ENCODE data around the gene OR2M3. TPM values are rescaled to one million over a fixed set of nuclear protein-coding genes. Genes with fewer than 3 reads are reported as not detected.

OR2M3 gene, protein sequence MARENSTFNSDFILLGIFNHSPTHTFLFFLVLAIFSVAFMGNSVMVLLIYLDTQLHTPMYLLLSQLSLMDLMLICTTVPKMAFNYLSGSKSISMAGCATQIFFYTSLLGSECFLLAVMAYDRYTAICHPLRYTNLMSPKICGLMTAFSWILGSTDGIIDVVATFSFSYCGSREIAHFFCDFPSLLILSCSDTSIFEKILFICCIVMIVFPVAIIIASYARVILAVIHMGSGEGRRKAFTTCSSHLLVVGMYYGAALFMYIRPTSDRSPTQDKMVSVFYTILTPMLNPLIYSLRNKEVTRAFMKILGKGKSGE
- not detected in 2 replicates for total RNA-seq

DNA sequence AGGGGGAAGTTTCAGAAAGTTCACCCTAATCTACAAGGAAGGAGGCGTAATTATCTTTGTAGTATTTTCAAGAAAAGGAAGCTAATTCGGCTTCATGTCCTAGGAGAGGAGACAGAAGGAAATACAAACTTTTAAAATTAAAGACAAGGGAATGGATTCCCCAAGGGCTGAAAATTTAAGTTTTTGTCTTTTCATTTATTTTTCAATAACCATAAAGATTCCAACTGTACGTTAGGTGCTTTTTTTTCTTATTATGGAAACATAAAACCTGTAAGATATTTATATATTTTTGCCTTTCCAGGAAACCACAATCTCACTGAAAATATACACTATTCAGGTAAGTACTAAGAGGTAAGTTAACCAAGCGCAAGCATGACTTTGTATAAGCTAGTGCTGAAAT, at the start of gene OR2M3:
TSS of gene OR2M3 (plus strand) at position 301 of the 400 bp plus-strand sequence. CDS start 5,803 bp downstream, outside the sequence.

DNA sequence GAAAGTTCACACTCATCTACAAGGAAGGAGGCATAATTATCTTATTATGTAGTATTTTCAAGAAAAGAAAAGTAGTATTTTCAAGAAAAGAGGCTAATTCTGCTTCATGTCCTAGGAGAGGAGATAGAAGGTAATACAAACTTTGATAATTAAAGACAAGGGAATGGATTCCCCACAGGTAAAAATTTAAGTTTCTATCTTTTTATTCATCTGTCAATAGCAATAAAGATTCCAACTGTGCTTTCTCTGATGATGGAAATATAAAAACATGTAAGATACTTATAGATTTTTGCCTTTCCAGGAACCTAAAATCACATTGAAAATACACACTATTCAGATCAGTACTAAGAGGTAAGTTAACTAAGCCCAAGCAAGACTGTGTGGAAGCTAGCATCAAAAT, 22.5 kb upstream of the OR2M3 start, which contains the start of gene OR2M2:
TSS of gene OR2M2 (plus strand) at position 301 of the 400 bp plus-strand sequence. CDS start 5,165 bp downstream, outside the sequence.

DNA sequence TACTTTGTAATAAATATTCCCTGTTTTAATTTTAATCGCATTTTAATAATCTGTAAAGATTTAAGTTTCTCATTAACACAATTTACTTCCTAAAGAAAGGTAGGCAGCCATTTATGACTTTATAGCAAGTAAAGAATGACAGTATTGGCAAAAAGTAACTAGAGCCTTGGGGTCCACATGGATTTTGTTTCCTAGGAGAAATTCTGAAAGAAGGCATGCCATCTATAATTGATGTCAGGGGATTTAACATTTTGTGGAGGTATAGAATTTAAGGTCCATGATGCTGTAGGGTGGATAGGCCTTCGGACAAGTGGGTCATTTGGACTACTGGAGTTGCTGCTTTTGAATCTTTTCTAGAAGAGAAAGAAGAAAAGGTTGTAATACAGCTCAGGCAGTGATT, 34.1 kb downstream of the OR2M3 start, which contains the start of gene OR2M4:
TSS of gene OR2M4 (plus strand) at position 301 of the 400 bp plus-strand sequence. CDS start 7,512 bp downstream, outside the sequence.

Other genes with a start within 250 kb of the OR2M3 start
- gene OR2L8, start 248.4 kb upstream of the OR2M3 start, total RNA-seq: not detected in 2 replicates
- not detected in 2 replicates for gene OR2AK2, start 232.0 kb upstream of the OR2M3 start, total RNA-seq
- gene OR2L5, start 183.6 kb upstream of the OR2M3 start, total RNA-seq: 0.13 TPM in 1 of 2 replicates, not detected in the other
- under 0.01 TPM in 2 replicates for gene OR2L2, start 167.2 kb upstream of the OR2M3 start, total RNA-seq
- gene OR2L3, start 150.4 kb upstream of the OR2M3 start, total RNA-seq: not detected in 2 replicates
- not detected in 2 replicates for gene OR2L13, start 102.1 kb upstream of the OR2M3 start, total RNA-seq
- not detected in 2 replicates for gene OR2M5, start 52.1 kb upstream of the OR2M3 start, total RNA-seq
- gene OR2M2, start 22.4 kb upstream of the OR2M3 start, total RNA-seq: not detected in 2 replicates
- gene OR2M4, start 34.2 kb downstream of the OR2M3 start, total RNA-seq: not detected in 2 replicates
- not detected in 2 replicates for gene OR2T33, start 80.7 kb downstream of the OR2M3 start, total RNA-seq
- not detected in 2 replicates for gene OR2T12, start 106.2 kb downstream of the OR2M3 start, total RNA-seq
- not detected in 2 replicates for gene OR2M7, start 127.3 kb downstream of the OR2M3 start, total RNA-seq
- not detected in 2 replicates for gene OR14C36, start 151.5 kb downstream of the OR2M3 start, total RNA-seq
- gene OR2T4, start 164.4 kb downstream of the OR2M3 start, total RNA-seq: not detected in 2 replicates
- gene OR2T6, start 178.5 kb downstream of the OR2M3 start, total RNA-seq: not detected in 2 replicates
- gene OR2T1, start 205.8 kb downstream of the OR2M3 start, total RNA-seq: not detected in 2 replicates
- not detected in 2 replicates for gene OR2T2, start 248.4 kb downstream of the OR2M3 start, total RNA-seq

All from articular chondrocyte of knee joint (primary cell).